HG03342 (cell line): Measurements from ENCODE around the gene MAP3K8.

Experiments
- ATAC-seq: cut with Tn5 transposase; IDR thresholded peaks from one replicate; pipeline ENCODE4 v1.9.1; 2021; ENCODE audit warnings: mild to moderate bottlenecking, moderate library complexity; ENCODE audit not compliant: unreplicated experiment

Gene MAP3K8

GRCh38 chr10:30433730-30434272 is at the start of gene MAP3K8:
Gene MAP3K8, plus strand, starts transcription at chr10:30434184. Its CDS starts 4,755 bp downstream, at chr10:30438939.
- ATAC-seq, result peak; percentile 52

- no peak for ATAC-seq
Measured at GRCh38 chr10:30384701-30385201, 49.2 kb upstream of the MAP3K8 start.

- no peak for ATAC-seq
Measured at GRCh38 chr10:30386801-30387588, 47.0 kb upstream of the MAP3K8 start.

- no peak for ATAC-seq
Measured at GRCh38 chr10:30387646-30388243, 46.2 kb upstream of the MAP3K8 start.

- ATAC-seq, result no peak
Measured at GRCh38 chr10:30389543-30389942, 44.4 kb upstream of the MAP3K8 start.

- ATAC-seq, result no peak
Measured at GRCh38 chr10:30390207-30390606, 43.8 kb upstream of the MAP3K8 start.

GRCh38 chr10:30391266-30391665 is 42.7 kb upstream of the MAP3K8 start:
- no peak for ATAC-seq

- ATAC-seq, result peak; percentile 84
Measured at GRCh38 chr10:30392564-30392990, 41.4 kb upstream of the MAP3K8 start.

- no peak for ATAC-seq
Measured at GRCh38 chr10:30396293-30396692, 37.7 kb upstream of the MAP3K8 start.

- no peak for ATAC-seq
Measured at GRCh38 chr10:30396698-30397097, 37.3 kb upstream of the MAP3K8 start.

GRCh38 chr10:30398193-30398592 is 35.8 kb upstream of the MAP3K8 start:
- no peak for ATAC-seq

- no peak for ATAC-seq
Measured at GRCh38 chr10:30398788-30399187, 35.2 kb upstream of the MAP3K8 start.

GRCh38 chr10:30403494-30403893 is 30.5 kb upstream of the MAP3K8 start:
- no peak for ATAC-seq

GRCh38 chr10:30404540-30404939 is 29.4 kb upstream of the MAP3K8 start:
- no peak for ATAC-seq

GRCh38 chr10:30411263-30411662 is 22.7 kb upstream of the MAP3K8 start:
- no peak for ATAC-seq

- ATAC-seq, result no peak
Measured at GRCh38 chr10:30412901-30413300, 21.1 kb upstream of the MAP3K8 start.

- peak; percentile 51 for ATAC-seq
Measured at GRCh38 chr10:30413996-30414576, 19.9 kb upstream of the MAP3K8 start.

GRCh38 chr10:30415593-30415992 is 18.4 kb upstream of the MAP3K8 start:
- peak; percentile 29 for ATAC-seq

GRCh38 chr10:30417301-30417700 is 16.7 kb upstream of the MAP3K8 start:
- no peak for ATAC-seq

GRCh38 chr10:30420266-30420665 is 13.7 kb upstream of the MAP3K8 start:
- peak; percentile 59 for ATAC-seq

- no peak for ATAC-seq
Measured at GRCh38 chr10:30420766-30421165, 13.2 kb upstream of the MAP3K8 start.
